Immature natural killer cell (primary cell): Measurements from ENCODE around the gene YJU2. TPM values are rescaled to one million over a fixed set of nuclear protein-coding genes. Genes with fewer than 3 reads are reported as not detected.
"Not testable (repeated sequence)": the region's sequence is repeated elsewhere in the genome, so short reads cannot be mapped to it uniquely, and the experiment has no call there.

Source experiments
- DNase-seq, 3 donors: peaks; one replicate each; pipeline ENCODE4 v3.0.0; 2022; ENCODE audit warnings: mixed read lengths in 1 of 3
- H3K27ac Mint-ChIP-seq, 6 donors: one replicate each; pipeline ENCODE4 v1.8.0; 2020; ENCODE audit warnings: mixed read lengths in 6 of 6, mild to moderate bottlenecking in 5 of 6, inconsistent platforms in 4 of 6, moderate library complexity in 3 of 6
- H3K27me3 Mint-ChIP-seq, 3 donors: one replicate each; pipeline ENCODE4 v1.8.0; 2020 to 2021; ENCODE audit warnings: low read depth in 3 of 3, mild to moderate bottlenecking in 3 of 3, mixed read lengths in 3 of 3, moderate library complexity in 3 of 3, inconsistent platforms in 1 of 3
- H3K36me3 Mint-ChIP-seq, 3 donors: one replicate each; pipeline ENCODE4 v1.8.0; 2020; ENCODE audit warnings: mixed read lengths in 3 of 3, inconsistent platforms in 2 of 3, mild to moderate bottlenecking in 2 of 3
- H3K4me1 Mint-ChIP-seq, 2 donors: one replicate each; pipeline ENCODE4 v1.8.0; 2020; ENCODE audit warnings: inconsistent platforms in 2 of 2, mild to moderate bottlenecking in 2 of 2, mixed read lengths in 2 of 2, moderate library complexity in 1 of 2
- H3K4me3 Mint-ChIP-seq, 5 donors: one replicate each; pipeline ENCODE4 v1.8.0; 2020; ENCODE audit warnings: mild to moderate bottlenecking in 5 of 5, mixed read lengths in 5 of 5, inconsistent platforms in 3 of 5, moderate library complexity in 3 of 5
- H3K9me3 Mint-ChIP-seq, 6 donors: one replicate each; pipeline ENCODE4 v1.8.0; 2020; ENCODE audit warnings: mild to moderate bottlenecking in 6 of 6, mixed read lengths in 6 of 6, inconsistent platforms in 4 of 6, moderate library complexity in 3 of 6
- polyA plus RNA-seq, 3 donors: library from polyadenylated mRNA; unstranded; fragments of 300-500 nt; fragmentation: Illumina TruSeq; gene quantifications; one replicate each; pipeline ENCODE4 v1.2.3, GENCODE V29; 2021

YJU2 gene
- polyA plus RNA-seq, 3 donors from 2014 or later: 13.8 to 42.4 (median 16.9) TPM

GRCh38 chr19:4215807-4216206 is 31.1 kb upstream of the YJU2 start:
- H3K9me3 Mint-ChIP-seq: no peaks in the 10 kb centered on the region
- H3K4me1 Mint-ChIP-seq: peaks cover 12 to 13% of the 10 kb centered on the region in 2 donors
- H3K36me3 Mint-ChIP-seq: peaks cover 0 to 5% (median 0%) of the 10 kb centered on the region in 3 donors
- no peak for DNase-seq
- H3K27me3 Mint-ChIP-seq: peaks cover 2 to 3% (median 2%) of the 10 kb centered on the region in 3 donors
- no peak overlapping the region for H3K4me3 Mint-ChIP-seq
- no peak overlapping the region for H3K27ac Mint-ChIP-seq

GRCh38 chr19:4216846-4217245 is 30.0 kb upstream of the YJU2 start:
- Mint-ChIP-seq H3K4me3 (no peak overlapping the region), H3K27ac (no peak overlapping the region), H3K9me3 (no peaks in the 10 kb centered on the region), H3K4me1 (peaks cover 12 to 13% of the 10 kb centered on the region in 2 donors), H3K36me3 (peaks cover 0 to 5% (median 0%) of the 10 kb centered on the region in 3 donors), H3K27me3 (peaks cover 2 to 3% (median 2%) of the 10 kb centered on the region in 3 donors)
- DNase-seq: no peak

GRCh38 chr19:4217429-4218264 is 29.2 kb upstream of the YJU2 start:
- Mint-ChIP-seq H3K4me3 (no peak overlapping the region), H3K4me1 (peaks cover 12 to 13% of the 10 kb centered on the region in 2 donors), H3K27ac (no peak overlapping the region), H3K9me3 (no peaks in the 10 kb centered on the region), H3K36me3 (peaks cover 0 to 5% (median 0%) of the 10 kb centered on the region in 3 donors), H3K27me3 (peaks cover 0 to 3% (median 2%) of the 10 kb centered on the region in 3 donors)
- DNase-seq: no peak

- DNase-seq, H3K27ac Mint-ChIP-seq, H3K27me3 Mint-ChIP-seq, H3K9me3 Mint-ChIP-seq, H3K4me3 Mint-ChIP-seq, H3K36me3 Mint-ChIP-seq: not testable (repeated sequence)
- peaks cover 12 to 13% of the 10 kb centered on the region in 2 donors for H3K4me1 Mint-ChIP-seq
These were observed 28.4 kb upstream of the YJU2 start for GRCh38 chr19:4218523-4218922.

GRCh38 chr19:4220188-4220587 is 26.7 kb upstream of the YJU2 start:
- Mint-ChIP-seq H3K27me3 (no peaks in the 10 kb centered on the region), H3K36me3 (peaks cover 0 to 5% (median 0%) of the 10 kb centered on the region in 3 donors), H3K4me3 (no peak overlapping the region), H3K9me3 (no peaks in the 10 kb centered on the region), H3K4me1 (peaks cover 0 to under 1% of the 10 kb centered on the region in 2 donors), H3K27ac (no peak overlapping the region)
- DNase-seq: no peak

- H3K27me3 Mint-ChIP-seq: peaks cover 0 to 4% (median 4%) of the 10 kb centered on the region in 3 donors
- H3K4me3 Mint-ChIP-seq: no peak overlapping the region
- no peak overlapping the region for H3K27ac Mint-ChIP-seq
These were observed 22.4 kb upstream of the YJU2 start for GRCh38 chr19:4224470-4224869.

GRCh38 chr19:4225885-4226284 is 21.0 kb upstream of the YJU2 start:
- no peaks in the 10 kb centered on the region for H3K4me1 Mint-ChIP-seq
- peaks cover 0 to 11% (median 4%) of the 10 kb centered on the region in 3 donors for H3K27me3 Mint-ChIP-seq
- H3K36me3 Mint-ChIP-seq: peaks cover 0 to 4% (median 0%) of the 10 kb centered on the region in 3 donors
- no peak overlapping the region for H3K4me3 Mint-ChIP-seq
- DNase-seq: no peak
- H3K27ac Mint-ChIP-seq: no peak overlapping the region
- no peaks in the 10 kb centered on the region for H3K9me3 Mint-ChIP-seq

More at GRCh38 chr19:4224470-4224869, 22.4 kb upstream of the YJU2 start:
- no peaks in the 10 kb centered on the region for H3K9me3 Mint-ChIP-seq
- DNase-seq: no peak
- H3K36me3 Mint-ChIP-seq: peaks cover 0 to 4% (median 0%) of the 10 kb centered on the region in 3 donors
- no peaks in the 10 kb centered on the region for H3K4me1 Mint-ChIP-seq

GRCh38 chr19:4227771-4228170 is 19.1 kb upstream of the YJU2 start:
- H3K36me3 Mint-ChIP-seq: peaks cover 0 to 4% (median 0%) of the 10 kb centered on the region in 3 donors
- no peak overlapping the region for H3K27ac Mint-ChIP-seq
- H3K9me3 Mint-ChIP-seq: no peaks in the 10 kb centered on the region
- H3K4me3 Mint-ChIP-seq: no peak overlapping the region
- H3K4me1 Mint-ChIP-seq: no peaks in the 10 kb centered on the region
- H3K27me3 Mint-ChIP-seq: peaks cover 0 to 11% (median 5%) of the 10 kb centered on the region in 3 donors
- no peak for DNase-seq

- Mint-ChIP-seq H3K4me1 (no peaks in the 10 kb centered on the region), H3K9me3 (no peaks in the 10 kb centered on the region), H3K27ac (no peak overlapping the region), H3K27me3 (peaks cover 0 to 11% (median 5%) of the 10 kb centered on the region in 3 donors), H3K36me3 (peaks cover 0 to 4% (median 0%) of the 10 kb centered on the region in 3 donors), H3K4me3 (no peak overlapping the region)
- DNase-seq: no peak
These were observed 18.1 kb upstream of the YJU2 start for GRCh38 chr19:4228765-4229178.

GRCh38 chr19:4229179-4229931 is 17.5 kb upstream of the YJU2 start, which contains the start of gene EBI3:
TSS of gene EBI3 (plus strand) at chr19:4229523. CDS start at chr19:4229551, 28 bp downstream.
- H3K4me1 Mint-ChIP-seq: no peaks in the 10 kb centered on the region
- no peak within 1 kb of the TSS for H3K4me3 Mint-ChIP-seq
- no peaks in the 10 kb centered on the region for H3K9me3 Mint-ChIP-seq
- peaks cover 0 to 4% (median 0%) of the 10 kb centered on the region in 3 donors for H3K36me3 Mint-ChIP-seq
- H3K27me3 Mint-ChIP-seq: peaks cover 0 to 11% (median 5%) of the 10 kb centered on the region in 3 donors
- no peak for DNase-seq
- H3K27ac Mint-ChIP-seq: no peak within 1 kb of the TSS

GRCh38 chr19:4230237-4230636 is 16.6 kb upstream of the YJU2 start:
- not testable (repeated sequence) for H3K36me3 Mint-ChIP-seq, H3K4me3 Mint-ChIP-seq, H3K9me3 Mint-ChIP-seq, DNase-seq, H3K4me1 Mint-ChIP-seq, H3K27ac Mint-ChIP-seq
- H3K27me3 Mint-ChIP-seq: peaks cover 2 to 13% (median 5%) of the 10 kb centered on the region in 3 donors

GRCh38 chr19:4231521-4231920 is 15.4 kb upstream of the YJU2 start:
- not testable (repeated sequence) for H3K4me3 Mint-ChIP-seq, H3K4me1 Mint-ChIP-seq, H3K36me3 Mint-ChIP-seq, H3K27ac Mint-ChIP-seq, H3K9me3 Mint-ChIP-seq, H3K27me3 Mint-ChIP-seq, DNase-seq

- H3K4me3 Mint-ChIP-seq, H3K9me3 Mint-ChIP-seq, H3K27ac Mint-ChIP-seq, H3K4me1 Mint-ChIP-seq, H3K36me3 Mint-ChIP-seq, DNase-seq: not testable (repeated sequence)
- H3K27me3 Mint-ChIP-seq: peaks cover 2 to 10% (median 2%) of the 10 kb centered on the region in 3 donors
These were observed 14.7 kb upstream of the YJU2 start for GRCh38 chr19:4232139-4232538.
